Neuronal stem cell (in vitro differentiated cells): ENCODE measurements around the gene HBEGF.
A peak's percentile ranks its signal among the peaks of the same experiment; 100 is the strongest.

Experiments used
- DNase-seq: peaks from one replicate; pipeline ENCODE4 v3.0.0-alpha.2; 2013; ENCODE audit warnings: low spot score
- H2AFZ ChIP-seq: one replicate; pipeline ENCODE4 v1.6.1; 2013; ENCODE audit warnings: mild to moderate bottlenecking, low read length, inconsistent platforms
- H2AK5ac ChIP-seq: 2 replicates; pipeline ENCODE4 v1.6.1; 2013; ENCODE audit warnings: low read depth, mild to moderate bottlenecking, inconsistent platforms, low read length, moderate library complexity, mixed read lengths
- H2BK120ac ChIP-seq: 2 replicates; pipeline ENCODE4 v1.6.1; 2013; ENCODE audit warnings: low read depth, mild to moderate bottlenecking, inconsistent platforms, low read length, moderate library complexity, mixed read lengths
- H2BK12ac ChIP-seq: one replicate; pipeline ENCODE4 v1.6.1; 2013; ENCODE audit warnings: low read length, inconsistent platforms
- H2BK15ac ChIP-seq: 2 replicates; pipeline ENCODE4 v1.6.1; 2013; ENCODE audit warnings: mild to moderate bottlenecking, low read length, inconsistent platforms, mixed read lengths
- H2BK5ac ChIP-seq: one replicate; pipeline ENCODE4 v1.6.1; 2013; ENCODE audit warnings: inconsistent platforms, mild to moderate bottlenecking, low read length, moderate library complexity
- H3K14ac ChIP-seq: one replicate; pipeline ENCODE4 v1.6.1; 2013; ENCODE audit warnings: low read length, inconsistent platforms
- H3K18ac ChIP-seq: 2 replicates; pipeline ENCODE4 v1.6.1; 2013; ENCODE audit warnings: low read length, inconsistent platforms
- H3K23ac ChIP-seq: 2 replicates; pipeline ENCODE4 v1.6.1; 2013; ENCODE audit warnings: low read depth, mild to moderate bottlenecking, mixed read lengths, low read length, inconsistent platforms; ENCODE audit not compliant: poor library complexity
- H3K27ac ChIP-seq: replicated peaks from 3 replicates; pipeline ENCODE4 v1.5.1; 2013; ENCODE audit warnings: low read length, inconsistent platforms
- H3K27me3 ChIP-seq, 3 experiments: 2 replicates each; pipeline ENCODE4 v1.6.1; 2013; ENCODE audit warnings: low read length in 3 of 3, mild to moderate bottlenecking in 2 of 3, inconsistent platforms in 1 of 3, low read depth in 1 of 3, mixed read lengths in 1 of 3, moderate library complexity in 1 of 3; ENCODE audit not compliant: control insufficient read depth in 3 of 3, insufficient read depth in 3 of 3
- H3K36me3 ChIP-seq, 2 donors: replicated peaks in 1 of 2; 2 replicates each; pipeline ENCODE4 v1.6.1; 2013; ENCODE audit warnings: low read length in 2 of 2; ENCODE audit not compliant: control insufficient read depth in 2 of 2, insufficient read depth in 2 of 2
- H3K4ac ChIP-seq: 2 replicates; pipeline ENCODE4 v1.6.1; 2013; ENCODE audit warnings: inconsistent platforms, mild to moderate bottlenecking, low read length, moderate library complexity
- H3K4me1 ChIP-seq, 2 donors: 1 replicate in 1 of 2; 2 replicates in 1 of 2; pipeline ENCODE4 v1.6.1; 2013; ENCODE audit warnings: low read length in 2 of 2, low read depth in 1 of 2; ENCODE audit not compliant: control insufficient read depth in 2 of 2, insufficient read depth in 1 of 2
- H3K4me2 ChIP-seq: one replicate; pipeline ENCODE4 v1.6.1; 2013; ENCODE audit warnings: mild to moderate bottlenecking, low read length, inconsistent platforms; ENCODE audit not compliant: insufficient read depth, poor library complexity, severe bottlenecking
- H3K4me3 ChIP-seq, 2 donors: 2 replicates each; pipeline ENCODE4 v1.5.1; 2013; ENCODE audit warnings: low read length in 2 of 2, mild to moderate bottlenecking in 2 of 2, inconsistent platforms in 1 of 2, moderate library complexity in 1 of 2
- H3K79me1 ChIP-seq: one replicate; pipeline ENCODE4 v1.6.1; 2013; ENCODE audit warnings: low read depth, mild to moderate bottlenecking, inconsistent platforms, low read length, moderate library complexity
- H3K9ac ChIP-seq: one replicate; pipeline ENCODE4 v1.6.1; 2013; ENCODE audit warnings: mild to moderate bottlenecking, low read depth, low read length, inconsistent platforms; ENCODE audit not compliant: poor library complexity
- H3K9me3 ChIP-seq, 2 donors: replicated peaks in 1 of 2; 2 replicates each; pipeline versions ENCODE3 to v1.6.1; 2013; ENCODE audit warnings: low read length in 2 of 2, mild to moderate bottlenecking in 2 of 2, inconsistent platforms in 1 of 2, low read depth in 1 of 2, mixed read lengths in 1 of 2, moderate library complexity in 1 of 2; ENCODE audit not compliant: control insufficient read depth in 2 of 2, insufficient read depth in 1 of 2
- H4K8ac ChIP-seq: one replicate; pipeline ENCODE4 v1.6.1; 2013; ENCODE audit warnings: low read depth, mild to moderate bottlenecking, inconsistent platforms, low read length, moderate library complexity
- H4K91ac ChIP-seq: one replicate; pipeline ENCODE4 v1.6.1; 2013; ENCODE audit warnings: low read length, low read depth, mild to moderate bottlenecking, inconsistent platforms; ENCODE audit not compliant: poor library complexity
- WGBS, 2 donors: extraction: QIAGEN DNeasy Blood & Tissue Kit; methylation state at CpG; one replicate each; pipeline ENCODE4 v1.1.7; 2013; ENCODE audit warnings: missing lambda C conversion rate in 2 of 2, mixed read lengths in 1 of 2; ENCODE audit not compliant: insufficient read length in 2 of 2, insufficient replicate concordance in 1 of 2; ENCODE audit errors: extremely low coverage in 2 of 2; 5-methylcytosine and 5-hydroxymethylcytosine counted together

HBEGF gene

GRCh38 chr5:140340605-140341121 lies 5.7 kb downstream of the HBEGF start:
- Histone ChIP-seq H2AK5ac (no peak overlapping the region), H3K9ac (no peak overlapping the region), H4K91ac (no peak overlapping the region), H2BK120ac (no peak overlapping the region), H4K8ac (no peak overlapping the region), H2BK5ac (no peak overlapping the region), H3K14ac (no peak overlapping the region), H3K36me3 (peaks cover 2% of the 10 kb centered on the region in 2 donors), H3K27me3 (no peaks in the 10 kb centered on the region), H3K4me2 (no peak overlapping the region), H3K18ac (no peak overlapping the region), H3K9me3 (no peaks in the 10 kb centered on the region), H3K23ac (no peak overlapping the region), H2BK12ac (no peak overlapping the region), H2BK15ac (no peak overlapping the region), H3K4me3 (no peak overlapping the region), H3K4me1 (peaks cover 0 to 4% of the 10 kb centered on the region in 2 donors), H2AFZ (no peak overlapping the region), H3K4ac (no peak overlapping the region), H3K79me1 (no peaks in the 10 kb centered on the region), H3K27ac (no peak overlapping the region)
- no peak for DNase-seq

DNA sequence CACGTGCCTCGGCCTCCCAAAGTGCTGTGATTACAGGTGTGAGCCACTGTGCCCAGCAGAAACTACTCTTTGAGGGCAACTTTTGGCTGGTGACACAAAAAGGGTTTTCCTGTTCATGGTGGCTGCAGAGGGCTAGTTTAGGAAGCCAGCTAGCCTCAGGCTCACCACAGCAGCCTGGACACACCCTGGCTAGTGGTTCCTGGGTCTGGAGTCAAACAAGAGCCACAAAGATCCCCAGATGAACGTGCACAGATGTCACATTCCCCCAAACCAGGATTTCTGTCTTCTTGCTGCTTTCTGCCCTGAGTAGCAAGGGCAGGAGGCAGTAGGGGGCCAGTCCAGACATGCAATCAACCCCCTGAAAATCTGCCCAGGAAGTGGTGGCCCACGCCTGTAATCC lies 6.8 kb downstream of the HBEGF start:
- no peak overlapping the region for H2BK5ac ChIP-seq
- no CpG with 5 or more reads among the region's 4 CpGs for WGBS, 2 donors
- H3K36me3 ChIP-seq, result peaks cover 2 to 7% of the 10 kb centered on the region in 2 donors
- H4K8ac ChIP-seq, result no peak overlapping the region
- no peak overlapping the region for H2BK15ac ChIP-seq
- no peak overlapping the region for H3K4ac ChIP-seq
- no peak overlapping the region for H3K14ac ChIP-seq
- H3K27ac ChIP-seq, result no peak overlapping the region
- H3K27me3 ChIP-seq, result no peaks in the 10 kb centered on the region
- H4K91ac ChIP-seq, result no peak overlapping the region
- no peaks in the 10 kb centered on the region for H3K9me3 ChIP-seq
- H2BK12ac ChIP-seq, result no peak overlapping the region
- H3K4me2 ChIP-seq, result no peak overlapping the region
- no peak overlapping the region for H2AFZ ChIP-seq
- H3K4me3 ChIP-seq, result no peak overlapping the region
- H3K4me1 ChIP-seq, result no peaks in the 10 kb centered on the region
- H3K18ac ChIP-seq, result no peak overlapping the region
- no peaks in the 10 kb centered on the region for H3K79me1 ChIP-seq
- no peak overlapping the region for H2AK5ac ChIP-seq
- no peak overlapping the region for H3K23ac ChIP-seq
- H2BK120ac ChIP-seq, result no peak overlapping the region
- DNase-seq, result no peak
- peak overlapping the region; percentile 9 for H3K9ac ChIP-seq

DNA sequence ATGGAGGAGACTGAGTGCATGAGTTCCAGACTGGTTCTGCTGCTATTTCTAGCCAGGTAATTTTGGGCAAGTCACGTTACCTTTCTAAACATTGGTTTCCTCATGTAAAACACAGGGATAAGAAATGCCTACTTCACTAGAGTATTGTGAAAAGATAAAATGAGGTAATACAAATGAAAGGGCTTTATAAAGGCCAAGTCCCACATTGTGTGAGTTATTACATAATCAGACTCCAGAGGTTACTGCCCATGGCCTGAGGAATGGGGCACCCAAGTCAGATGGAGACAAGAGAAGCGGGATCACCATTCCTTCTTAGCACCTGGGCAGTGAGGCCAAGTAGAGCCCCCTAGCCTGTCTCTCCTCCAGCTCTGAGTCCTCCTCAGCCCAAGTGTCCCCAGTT lies 7.5 kb downstream of the HBEGF start:
- no peak overlapping the region for H2AK5ac ChIP-seq
- H2AFZ ChIP-seq, result no peak overlapping the region
- H3K23ac ChIP-seq, result no peak overlapping the region
- no peak overlapping the region for H3K4me3 ChIP-seq
- H3K36me3 ChIP-seq, result peaks cover 4 to 7% of the 10 kb centered on the region in 2 donors
- no peak for DNase-seq
- H3K4me1 ChIP-seq, result no peaks in the 10 kb centered on the region
- no peaks in the 10 kb centered on the region for H3K79me1 ChIP-seq
- H2BK120ac ChIP-seq, result no peak overlapping the region
- no peak overlapping the region for H3K9ac ChIP-seq
- no peak overlapping the region for H3K4ac ChIP-seq
- H3K14ac ChIP-seq, result no peak overlapping the region
- no CpG with 5 or more reads among the region's 2 CpGs for WGBS, 2 donors
- no peaks in the 10 kb centered on the region for H3K27me3 ChIP-seq
- H3K9me3 ChIP-seq, result no peaks in the 10 kb centered on the region
- no peak overlapping the region for H3K27ac ChIP-seq
- no peak overlapping the region for H2BK12ac ChIP-seq
- no peak overlapping the region for H3K4me2 ChIP-seq
- H2BK5ac ChIP-seq, result no peak overlapping the region
- H3K18ac ChIP-seq, result no peak overlapping the region
- no peak overlapping the region for H4K91ac ChIP-seq
- H4K8ac ChIP-seq, result no peak overlapping the region
- no peak overlapping the region for H2BK15ac ChIP-seq

- no peak overlapping the region for H2BK15ac ChIP-seq
- H2AFZ ChIP-seq, result no peak overlapping the region
- H3K27me3 ChIP-seq, result no peaks in the 10 kb centered on the region
- H3K4me1 ChIP-seq, result no peaks in the 10 kb centered on the region
- H3K4ac ChIP-seq, result no peak overlapping the region
- no peak overlapping the region for H4K91ac ChIP-seq
- no peaks in the 10 kb centered on the region for H3K9me3 ChIP-seq
- H4K8ac ChIP-seq, result no peak overlapping the region
- no peak overlapping the region for H2AK5ac ChIP-seq
- no peaks in the 10 kb centered on the region for H3K79me1 ChIP-seq
- no peak overlapping the region for H2BK120ac ChIP-seq
- H2BK12ac ChIP-seq, result no peak overlapping the region
- H3K23ac ChIP-seq, result no peak overlapping the region
- H3K9ac ChIP-seq, result no peak overlapping the region
- H3K36me3 ChIP-seq, result peaks cover 4 to 8% of the 10 kb centered on the region in 2 donors
- no CpG with 5 or more reads among the region's 3 CpGs for WGBS, 2 donors
- H3K27ac ChIP-seq, result no peak overlapping the region
- no peak overlapping the region for H3K14ac ChIP-seq
- H3K4me2 ChIP-seq, result no peak overlapping the region
- no peak overlapping the region for H2BK5ac ChIP-seq
- DNase-seq, result no peak
- no peak overlapping the region for H3K4me3 ChIP-seq
- no peak overlapping the region for H3K18ac ChIP-seq
These were observed 8.1 kb downstream of the HBEGF start for GRCh38 chr5:140338336-140338735.
